Spleen (tissue), 11 donors: ENCODE measurements around the gene ELAVL2. TPM values are rescaled to one million over a fixed set of nuclear protein-coding genes. Genes with fewer than 3 reads are reported as not detected.

Experiments
- DNase-seq: peaks from one replicate; pipeline ENCODE4 v3.0.0-alpha.2; 2020
- H3K27ac ChIP-seq, 8 donors: fragments of 200-600 bp; sonication (generic) in 7 of 8; 1 replicate in 4 of 8; 2 replicates in 4 of 8; pipeline versions ENCODE4 v1.5.0 to v1.8.0; 2016 to 2021; ENCODE audit warnings: inconsistent platforms in 4 of 8, mild to moderate bottlenecking in 4 of 8, moderate library complexity in 1 of 8
- H3K27me3 ChIP-seq, 7 donors: fragments of 200-600 bp; sonication (generic) in 6 of 7; replicated peaks in 1 of 7; 1 replicate in 4 of 7; 2 replicates in 3 of 7; pipeline versions ENCODE4 v1.5.0 to v1.8.0; 2016 to 2021; ENCODE audit warnings: inconsistent platforms in 3 of 7, mild to moderate bottlenecking in 1 of 7
- H3K36me3 ChIP-seq, 6 donors: fragments of 200-600 bp; sonication (generic) in 5 of 6; 1 replicate in 4 of 6; 2 replicates in 2 of 6; pipeline versions ENCODE4 v1.5.0 to v1.8.0; 2016 to 2021; ENCODE audit warnings: inconsistent platforms in 2 of 6
- H3K4me1 ChIP-seq, 6 donors: fragments of 200-600 bp; sonication (generic) in 5 of 6; 1 replicate in 3 of 6; 2 replicates in 3 of 6; pipeline versions ENCODE4 v1.5.0 to v1.8.0; 2016 to 2021; ENCODE audit warnings: inconsistent platforms in 3 of 6
- H3K4me3 ChIP-seq, 8 donors: fragments of 200-600 bp; sonication (generic) in 7 of 8; 1 replicate in 4 of 8; 2 replicates in 4 of 8; pipeline versions ENCODE4 v1.5.0 to v1.8.0; 2016 to 2021; ENCODE audit warnings: inconsistent platforms in 4 of 8, mild to moderate bottlenecking in 4 of 8, moderate library complexity in 2 of 8
- H3K9me3 ChIP-seq, 8 donors: fragments of 200-600 bp; sonication (generic) in 7 of 8; 1 replicate in 4 of 8; 2 replicates in 4 of 8; pipeline versions ENCODE4 v1.5.0 to v1.8.0; 2016 to 2021; ENCODE audit warnings: inconsistent platforms in 4 of 8
- POLR2A ChIP-seq, 3 donors: fragments of 450-650 bp; IDR thresholded peaks; one replicate each; pipeline ENCODE4 v1.5.1; 2017; ENCODE audit warnings: antibody characterized with exemption in 3 of 3, mild to moderate bottlenecking in 1 of 3
- POLR2AphosphoS5 ChIP-seq, 3 donors: sonication (generic); formaldehyde crosslinking; IDR thresholded peaks; one replicate each; pipeline ENCODE4 v1.5.1; 2017; ENCODE audit warnings: antibody characterized with exemption in 3 of 3
- WGBS, 5 donors: extraction: QIAGEN DNeasy Blood & Tissue Kit in 3 of 5; methylation state at CpG; one replicate each; pipeline versions ENCODE4 v1.1.5 to v1.1.7; 2013 to 2018; 5-methylcytosine and 5-hydroxymethylcytosine counted together
- intact Hi-C: fragments of 100-400 bp; cut with DNase I; formaldehyde crosslinking; loops from one replicate; pipeline ENCODE4 v1.15.0; 2023; ENCODE audit warnings: low total_unique reads
- polyA plus RNA-seq, 3 donors: library from polyadenylated mRNA; stranded (reverse); fragments of 200-250 nt; gene quantifications; one replicate each; pipeline ENCODE4 v1.2.1, GENCODE V29; 2013
- total RNA-seq, 7 donors: library from RNA; depleted of rRNA in 3 of 7; stranded (reverse); fragments of >200 nt in 3 of 7; fragmentation: NEBNext Ultra II Directional in 4 of 7; extraction: Animal tissue kit (Norgen Biotek cat#: 25700) in 4 of 7; gene quantifications; one replicate each; pipeline versions ENCODE4 v1.1.0 to v1.2.1, GENCODE V29; 2016 to 2021
- TF ChIP-seq, protein P1 (sequence below), 11 experiments: fragments of 200-600 bp in 7 of 11; fragments of 450-650 bp in 4 of 11; sonication (generic) in 4 of 11; IDR thresholded peaks in 8 of 11; conservative IDR thresholded peaks in 3 of 11; 1 replicate in 7 of 11; 2 replicates in 4 of 11; pipeline versions ENCODE4 v1.4.0 to v1.8.0; 2016 to 2021; ENCODE audit warnings: antibody characterized with exemption in 11 of 11, inconsistent platforms in 4 of 11, mild to moderate bottlenecking in 1 of 11
- donor health status: healthy with polysubstance abuse.
- donor health status: DM: no; HTN: no; CAD: no; lungs with moderate emphysema.
- donor health status: DM: no; HTN: no; CAD: no.
- donor health status: Bipolar disorder and iron deficiency.
- donor health status: healthy.
- donor health status: DM: no; HTN: no; CAD: no.
- donor health status: DM: yes; HTN: yes; CAD: no.

Gene ELAVL2
- total and polyA plus RNA-seq, 10 donors: 0.02 to 0.12 (median 0.03) TPM; not detected in 7

DNA sequence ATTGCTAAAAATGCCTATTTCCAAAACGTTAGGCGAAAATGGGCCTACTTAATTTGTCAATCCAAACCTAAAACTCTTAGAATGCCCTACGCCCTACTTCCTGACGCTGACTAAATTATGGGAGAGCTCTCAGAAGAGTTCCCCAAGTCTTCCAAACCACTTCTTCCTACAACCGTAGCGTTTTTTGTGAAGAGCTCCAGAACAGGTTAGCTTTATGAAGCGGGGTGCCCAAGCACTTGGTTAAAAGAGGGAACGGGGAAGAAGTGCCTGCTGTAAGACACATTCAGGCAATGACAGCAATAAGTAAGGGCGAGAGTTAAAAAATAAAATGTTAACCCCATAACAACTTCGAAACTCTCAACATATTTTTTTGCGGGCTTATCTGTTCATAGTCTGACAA lies 2.8 kb downstream of the ELAVL2 start:
- no peaks in the 10 kb centered on the region for H3K36me3 ChIP-seq
- H3K4me3 ChIP-seq: no peak overlapping the region
- peaks cover 0 to 40% (median 0%) of the 10 kb centered on the region in 8 donors for H3K9me3 ChIP-seq
- DNase-seq: no peak
- TF ChIP-seq POLR2A (IDR thresholded peaks at IDR 0.05): no peak
- no peak for TF ChIP-seq POLR2AphosphoS5 (IDR thresholded peaks at IDR 0.05)
- TF ChIP-seq, protein P1, sequence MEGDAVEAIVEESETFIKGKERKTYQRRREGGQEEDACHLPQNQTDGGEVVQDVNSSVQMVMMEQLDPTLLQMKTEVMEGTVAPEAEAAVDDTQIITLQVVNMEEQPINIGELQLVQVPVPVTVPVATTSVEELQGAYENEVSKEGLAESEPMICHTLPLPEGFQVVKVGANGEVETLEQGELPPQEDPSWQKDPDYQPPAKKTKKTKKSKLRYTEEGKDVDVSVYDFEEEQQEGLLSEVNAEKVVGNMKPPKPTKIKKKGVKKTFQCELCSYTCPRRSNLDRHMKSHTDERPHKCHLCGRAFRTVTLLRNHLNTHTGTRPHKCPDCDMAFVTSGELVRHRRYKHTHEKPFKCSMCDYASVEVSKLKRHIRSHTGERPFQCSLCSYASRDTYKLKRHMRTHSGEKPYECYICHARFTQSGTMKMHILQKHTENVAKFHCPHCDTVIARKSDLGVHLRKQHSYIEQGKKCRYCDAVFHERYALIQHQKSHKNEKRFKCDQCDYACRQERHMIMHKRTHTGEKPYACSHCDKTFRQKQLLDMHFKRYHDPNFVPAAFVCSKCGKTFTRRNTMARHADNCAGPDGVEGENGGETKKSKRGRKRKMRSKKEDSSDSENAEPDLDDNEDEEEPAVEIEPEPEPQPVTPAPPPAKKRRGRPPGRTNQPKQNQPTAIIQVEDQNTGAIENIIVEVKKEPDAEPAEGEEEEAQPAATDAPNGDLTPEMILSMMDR (IDR thresholded peaks at IDR 0.05 in 8 of 11, conservative IDR thresholded peaks at IDR 0.05 in 3 of 11): no peak
- H3K27me3 ChIP-seq: peaks cover 5 to 99% (median 58%) of the 10 kb centered on the region in 7 donors
- 21 to 38% (median 24%) methylated on average over 11 of the region's 11 CpGs for WGBS, 5 donors
- peaks cover 0 to 36% (median 10%) of the 10 kb centered on the region in 6 donors for H3K4me1 ChIP-seq
- no peak overlapping the region for H3K27ac ChIP-seq
- intact Hi-C loops: no loop called here

DNA sequence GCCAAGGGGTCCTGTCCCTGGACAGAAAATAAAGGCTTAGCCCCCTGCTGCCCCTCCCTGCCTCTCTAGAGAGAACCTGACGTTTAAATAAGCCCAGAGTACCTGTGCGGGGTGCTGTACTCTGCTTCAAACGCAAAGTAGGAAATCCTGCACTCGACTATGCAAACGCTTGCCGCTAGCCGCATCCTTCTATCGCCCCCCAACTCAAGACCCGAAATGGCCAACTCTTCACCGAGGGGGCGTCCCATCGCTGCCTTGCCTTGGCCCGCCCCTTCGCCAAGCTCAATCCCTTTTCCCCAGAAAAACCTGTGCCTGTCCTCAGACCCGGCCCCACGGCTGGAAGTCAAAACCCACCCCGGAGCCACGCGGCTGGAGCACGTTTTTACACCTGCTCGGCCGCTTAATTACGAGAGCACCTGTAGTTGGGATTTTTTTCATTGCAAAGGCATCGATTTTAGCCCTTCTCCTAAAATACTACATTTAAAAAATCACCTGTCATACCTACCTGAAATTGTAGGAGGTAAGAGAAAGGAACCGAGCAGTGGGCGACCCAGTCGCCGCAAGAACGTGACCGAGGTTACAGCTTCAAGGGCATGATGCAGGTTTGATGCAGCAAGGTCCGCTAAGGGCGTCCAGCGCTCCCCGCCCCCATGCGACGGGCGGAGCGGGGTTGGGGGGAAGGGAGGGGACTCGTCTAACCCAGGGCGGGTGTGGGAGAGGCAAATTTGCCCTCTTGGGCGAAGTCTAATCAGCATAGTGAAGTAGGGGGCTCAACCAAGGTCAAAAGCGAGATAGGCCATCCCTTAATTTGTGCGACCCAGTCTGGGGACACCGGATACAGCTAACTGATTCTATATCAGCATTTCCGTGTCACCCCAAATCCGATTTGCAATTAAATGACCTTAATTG lies 3.5 kb downstream of the ELAVL2 start:
- DNase-seq: no peak
- 8 to 12% (median 11%) methylated on average over 43 to 46 of the region's 46 CpGs for WGBS, 5 donors
- peaks cover 5 to 94% (median 58%) of the 10 kb centered on the region in 7 donors for H3K27me3 ChIP-seq
- no peaks in the 10 kb centered on the region for H3K36me3 ChIP-seq
- TF ChIP-seq POLR2A (IDR thresholded peaks at IDR 0.05) (no peak), POLR2AphosphoS5 (IDR thresholded peaks at IDR 0.05) (no peak)
- H3K4me1 ChIP-seq: peaks cover 0 to 36% (median 10%) of the 10 kb centered on the region in 6 donors
- no peak overlapping the region for H3K27ac ChIP-seq
- H3K4me3 ChIP-seq: peak overlapping the region in 2 of 8 donors; percentile 27 to 59
- peaks cover 0 to 40% (median 0%) of the 10 kb centered on the region in 8 donors for H3K9me3 ChIP-seq
- intact Hi-C loops: no loop called here

DNA sequence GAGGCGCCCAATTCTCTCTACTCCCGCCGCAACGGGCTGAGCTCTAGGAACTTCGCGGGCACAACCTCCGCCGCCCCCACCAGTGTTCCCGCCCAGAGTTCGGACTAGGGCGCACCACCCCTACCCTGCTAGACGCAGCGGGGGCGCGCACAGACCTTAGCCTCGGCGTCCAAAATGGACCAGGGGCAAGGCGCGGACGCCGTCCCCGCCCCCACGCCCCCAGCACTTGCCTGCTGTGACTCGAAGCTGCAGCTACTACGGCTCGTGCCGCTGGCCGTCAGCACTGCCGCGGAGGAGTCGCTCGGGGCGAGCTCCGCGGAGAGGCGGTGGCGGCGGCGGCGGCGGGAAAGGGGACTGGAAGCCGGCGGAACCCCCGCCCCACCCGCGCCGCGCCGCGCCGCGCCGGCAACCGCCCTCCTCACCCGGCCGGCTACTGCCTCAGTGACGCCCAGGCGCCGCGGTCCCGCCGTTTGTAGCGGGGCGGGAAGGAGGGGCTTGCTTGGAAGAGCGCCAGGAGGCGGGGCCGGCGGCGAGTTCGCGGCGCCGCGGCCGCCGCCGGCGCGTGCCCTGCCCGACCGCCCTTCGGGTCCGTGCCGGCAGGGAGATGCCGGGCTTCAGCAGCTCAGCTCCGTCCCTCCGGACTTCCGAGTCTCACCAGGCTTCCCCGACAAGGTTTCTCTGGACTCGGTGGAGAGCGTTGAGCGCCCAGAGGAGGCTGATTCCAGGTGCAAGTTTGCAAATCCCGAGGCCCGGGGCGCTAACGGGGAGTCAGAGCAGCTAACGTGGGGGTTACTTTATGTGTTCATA lies 4.5 kb downstream of the ELAVL2 start:
- H3K27me3 ChIP-seq: peaks cover 5 to 84% (median 58%) of the 10 kb centered on the region in 7 donors
- peaks cover 0 to 40% (median 0%) of the 10 kb centered on the region in 8 donors for H3K9me3 ChIP-seq
- peak overlapping the region in 7 of 8 donors; percentile 10 to 59 (median 27) for H3K4me3 ChIP-seq
- intact Hi-C loops: no loop called here
- no peak for DNase-seq
- WGBS, 5 donors: 2 to 15% (median 3%) methylated on average over 34 to 97 of the region's 97 CpGs
- no peak overlapping the region for H3K27ac ChIP-seq
- peaks cover 0 to 32% (median 10%) of the 10 kb centered on the region in 6 donors for H3K4me1 ChIP-seq
- no peaks in the 10 kb centered on the region for H3K36me3 ChIP-seq
- TF ChIP-seq POLR2AphosphoS5 (IDR thresholded peaks at IDR 0.05) (no peak), POLR2A (IDR thresholded peaks at IDR 0.05) (no peak)
- TF ChIP-seq, protein P1 (IDR thresholded peaks at IDR 0.05 in 8 of 11, conservative IDR thresholded peaks at IDR 0.05 in 3 of 11): no peak

DNA sequence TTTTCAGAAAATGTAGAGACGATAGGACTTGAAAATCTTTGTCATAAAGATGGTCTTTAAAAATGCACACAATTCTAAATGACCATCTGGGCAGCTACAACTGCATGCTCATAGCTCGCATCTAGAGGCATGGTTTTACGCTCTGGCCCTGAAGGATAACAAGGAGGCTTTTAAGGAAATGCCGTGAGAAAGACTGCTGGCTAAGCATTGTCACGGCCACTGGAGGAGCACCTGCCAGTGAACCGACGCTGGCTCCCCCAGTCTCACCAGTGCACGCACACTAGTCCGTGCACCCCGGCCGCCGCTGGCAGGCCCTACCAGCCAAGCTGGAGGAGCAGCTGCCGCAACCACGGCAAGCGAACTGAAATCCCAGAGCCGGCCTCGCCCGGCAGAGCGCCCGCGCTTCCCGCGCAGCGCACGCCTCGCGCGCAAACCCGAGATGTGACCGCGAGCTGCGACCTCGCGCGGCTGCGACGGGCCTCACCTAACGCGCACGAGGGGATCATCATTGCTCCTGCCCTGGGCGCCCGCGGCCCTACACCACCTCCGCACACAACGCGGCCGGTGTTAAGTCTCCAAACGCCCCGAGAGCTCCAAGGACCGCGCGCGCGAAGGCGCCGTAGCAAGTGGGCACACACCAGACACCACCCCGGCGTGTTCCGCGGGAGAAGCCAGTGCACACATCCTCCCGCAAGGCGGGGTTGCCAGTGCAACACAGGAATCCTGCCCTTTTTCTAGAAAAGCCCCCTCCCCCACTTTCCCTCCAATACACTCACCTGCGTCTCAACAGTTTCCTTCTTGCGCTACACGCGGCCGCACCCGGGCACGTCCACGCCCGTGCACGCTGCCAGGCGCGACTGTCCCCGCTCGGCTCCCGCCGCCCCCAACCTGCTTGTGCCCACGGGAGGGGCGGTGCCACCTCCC lies 5.3 kb downstream of the ELAVL2 start:
- no peaks in the 10 kb centered on the region for H3K36me3 ChIP-seq
- peaks cover 0 to 35% (median 0%) of the 10 kb centered on the region in 8 donors for H3K9me3 ChIP-seq
- 7 to 17% (median 8%) methylated on average over 32 to 80 of the region's 80 CpGs for WGBS, 5 donors
- no peak for DNase-seq
- H3K27ac ChIP-seq: no peak overlapping the region
- peak overlapping the region in 7 of 8 donors; percentile 10 to 59 (median 27) for H3K4me3 ChIP-seq
- intact Hi-C loops: no loop called here
- H3K4me1 ChIP-seq: peaks cover 0 to 32% (median 10%) of the 10 kb centered on the region in 6 donors
- peaks cover 5 to 76% (median 56%) of the 10 kb centered on the region in 7 donors for H3K27me3 ChIP-seq
- TF ChIP-seq, protein P1 (IDR thresholded peaks at IDR 0.05 in 8 of 11, conservative IDR thresholded peaks at IDR 0.05 in 3 of 11): no peak
- TF ChIP-seq POLR2AphosphoS5 (IDR thresholded peaks at IDR 0.05) (no peak), POLR2A (IDR thresholded peaks at IDR 0.05) (no peak)
